Effector CD8-positive, alpha-beta T cell (primary cell): Measurements from ENCODE around the gene SPIRE2.
"Not testable (repeated sequence)": the region's sequence is repeated elsewhere in the genome, so short reads cannot be mapped to it uniquely, and the experiment has no call there.

ENCODE experiments used
- DNase-seq: peaks from one replicate; lab custom pipeline; 2025; lab: John Stamatoyannopoulos, UW

SPIRE2 gene

GRCh38 chr16:89811321-89811720 lies 17.0 kb upstream of the SPIRE2 start:
- DNase-seq: no peak

- no peak for DNase-seq
Observed at GRCh38 chr16:89815639-89816348, 12.5 kb upstream of the SPIRE2 start.

GRCh38 chr16:89818851-89819403 lies 9.3 kb upstream of the SPIRE2 start:
- DNase-seq: not testable (repeated sequence)

GRCh38 chr16:89819448-89819847 lies 8.8 kb upstream of the SPIRE2 start:
- not testable (repeated sequence) for DNase-seq

- DNase-seq: no peak
Observed at GRCh38 chr16:89821438-89822187, 6.7 kb upstream of the SPIRE2 start.

GRCh38 chr16:89822188-89823086 lies 5.8 kb upstream of the SPIRE2 start:
- no peak for DNase-seq

- no peak for DNase-seq
Observed at GRCh38 chr16:89823087-89823823, 5.0 kb upstream of the SPIRE2 start.

- not testable (repeated sequence) for DNase-seq
Observed at GRCh38 chr16:89823824-89824148, 4.5 kb upstream of the SPIRE2 start.

GRCh38 chr16:89826531-89827382 lies 1.5 kb upstream of the SPIRE2 start:
- DNase-seq: no peak

GRCh38 chr16:89827383-89828198 lies 684 bp upstream of the SPIRE2 start:
- no peak for DNase-seq

GRCh38 chr16:89828870-89829629 lies 775 bp downstream of the SPIRE2 start:
- DNase-seq: no peak

- DNase-seq: no peak
Observed at GRCh38 chr16:89829630-89830437, 1.6 kb downstream of the SPIRE2 start.

- DNase-seq: no peak
Observed at GRCh38 chr16:89831810-89832328, 3.6 kb downstream of the SPIRE2 start.

GRCh38 chr16:89833664-89834363 lies 5.5 kb downstream of the SPIRE2 start:
- not testable (repeated sequence) for DNase-seq

GRCh38 chr16:89834813-89835363 lies 6.6 kb downstream of the SPIRE2 start:
- not testable (repeated sequence) for DNase-seq

GRCh38 chr16:89836484-89836883 lies 8.2 kb downstream of the SPIRE2 start:
- DNase-seq: not testable (repeated sequence)
